ENCODE measurements around the gene DOCK1. TPM values are rescaled to one million over a fixed set of nuclear protein-coding genes. Genes with fewer than 3 reads are reported as not detected.

Gene DOCK1
- total RNA-seq, 1 donor from 2014 or later, result 52.7 TPM

DNA sequence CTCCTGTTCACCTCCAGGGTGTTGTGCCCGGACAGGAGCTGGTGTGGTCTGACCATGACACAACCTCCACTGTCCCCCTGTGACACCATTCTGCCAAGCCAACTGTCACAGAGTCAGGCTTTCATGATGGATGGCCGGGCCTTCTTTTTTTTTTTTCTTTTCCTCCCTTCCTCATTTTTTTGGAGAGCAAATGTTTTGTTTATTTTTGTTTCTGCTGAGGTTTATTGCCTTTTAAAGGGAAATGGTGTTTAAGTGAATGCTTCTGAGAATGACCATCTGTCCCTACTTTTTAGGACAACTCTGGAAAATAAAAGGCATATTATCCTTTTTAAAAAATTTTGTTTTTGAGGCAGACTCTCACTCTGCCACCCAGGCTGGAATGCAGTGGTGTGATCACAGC lies 528.8 kb downstream of the DOCK1 start:
- H3K27me3 ChIP-seq (ENCODE audit: control insufficient read depth in 3 of 3, insufficient read depth in 3 of 3, low read length in 3 of 3), result no peaks in the 10 kb centered on the region
- H3K4me1 ChIP-seq (ENCODE audit: control insufficient read depth in 3 of 3, insufficient read depth in 3 of 3, low read length in 3 of 3), result no peaks in the 10 kb centered on the region
- no peak overlapping the region for H3K27ac ChIP-seq (ENCODE audit: low read depth, low read length)
- H3K9ac ChIP-seq (ENCODE audit: low read depth in 1 of 3, low read length in 3 of 3), result no peak overlapping the region
- H3K36me3 ChIP-seq (ENCODE audit: control insufficient read depth in 3 of 3, insufficient read depth in 3 of 3, low read length in 3 of 3), result peaks cover 3 to 10% (median 4%) of the 10 kb centered on the region in 3 donors
- H3K4me3 ChIP-seq (ENCODE audit: low read length in 3 of 3), result no peak overlapping the region
- H3K9me3 ChIP-seq (ENCODE audit: control insufficient read depth in 3 of 3, low read length in 3 of 3), result no peaks in the 10 kb centered on the region

DNA sequence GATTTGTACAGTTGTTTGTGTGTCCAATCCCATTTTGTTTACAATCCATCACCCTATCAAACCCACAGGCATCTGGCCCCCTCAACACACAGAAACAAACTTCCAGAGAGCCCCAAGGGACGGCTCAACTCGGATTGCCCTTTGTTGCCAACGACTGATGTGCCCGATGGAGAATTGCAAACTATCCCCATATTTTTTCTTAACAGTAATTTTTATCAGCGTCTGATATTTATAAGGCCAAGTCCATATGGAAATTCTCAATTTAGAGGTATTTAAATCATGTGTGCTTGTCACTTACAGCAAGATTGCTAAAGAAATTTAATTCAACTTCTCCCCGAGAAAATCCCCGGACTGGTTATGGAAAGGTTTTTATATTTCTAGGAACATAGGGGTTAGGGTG lies 530.0 kb downstream of the DOCK1 start:
- H3K27me3 ChIP-seq (ENCODE audit: control insufficient read depth in 3 of 3, insufficient read depth in 3 of 3, low read length in 3 of 3), result no peaks in the 10 kb centered on the region
- H3K9me3 ChIP-seq (ENCODE audit: control insufficient read depth in 3 of 3, low read length in 3 of 3), result no peaks in the 10 kb centered on the region
- no peak overlapping the region for H3K9ac ChIP-seq (ENCODE audit: low read depth in 1 of 3, low read length in 3 of 3)
- H3K36me3 ChIP-seq (ENCODE audit: control insufficient read depth in 3 of 3, insufficient read depth in 3 of 3, low read length in 3 of 3), result peaks cover 7 to 15% (median 8%) of the 10 kb centered on the region in 3 donors
- H3K4me1 ChIP-seq (ENCODE audit: control insufficient read depth in 3 of 3, insufficient read depth in 3 of 3, low read length in 3 of 3), result no peaks in the 10 kb centered on the region
- no peak overlapping the region for H3K4me3 ChIP-seq (ENCODE audit: low read length in 3 of 3)
- no peak overlapping the region for H3K27ac ChIP-seq (ENCODE audit: low read depth, low read length)

DNA sequence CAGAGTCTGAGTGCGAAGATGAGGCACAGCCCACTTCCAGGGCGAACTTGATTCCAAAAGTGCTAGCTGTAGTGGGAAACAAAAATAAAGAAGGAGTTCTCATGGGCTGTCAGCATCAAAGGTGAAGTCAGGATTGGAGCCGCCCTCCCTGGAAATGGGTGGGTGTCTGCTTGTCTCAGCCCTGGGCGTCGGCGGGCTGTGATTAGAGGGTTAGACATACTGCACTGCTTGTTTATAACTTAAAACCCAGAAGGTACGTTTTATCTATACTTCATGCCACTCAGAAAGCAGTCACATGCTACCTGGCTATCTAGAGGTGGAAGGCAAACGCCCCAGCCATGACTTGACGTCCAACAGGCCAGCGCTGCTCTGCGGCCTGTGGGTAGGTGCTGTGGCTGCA lies 535.1 kb downstream of the DOCK1 start:
- H3K9ac ChIP-seq (ENCODE audit: low read depth in 1 of 3, low read length in 3 of 3), result no peak overlapping the region
- H3K4me3 ChIP-seq (ENCODE audit: low read length in 3 of 3), result no peak overlapping the region
- H3K36me3 ChIP-seq (ENCODE audit: control insufficient read depth in 3 of 3, insufficient read depth in 3 of 3, low read length in 3 of 3), result peaks cover 8 to 35% (median 10%) of the 10 kb centered on the region in 3 donors
- H3K4me1 ChIP-seq (ENCODE audit: control insufficient read depth in 3 of 3, insufficient read depth in 3 of 3, low read length in 3 of 3), result no peaks in the 10 kb centered on the region
- no peak overlapping the region for H3K27ac ChIP-seq (ENCODE audit: low read depth, low read length)
- H3K9me3 ChIP-seq (ENCODE audit: control insufficient read depth in 3 of 3, low read length in 3 of 3), result no peaks in the 10 kb centered on the region
- no peaks in the 10 kb centered on the region for H3K27me3 ChIP-seq (ENCODE audit: control insufficient read depth in 3 of 3, insufficient read depth in 3 of 3, low read length in 3 of 3)

DNA sequence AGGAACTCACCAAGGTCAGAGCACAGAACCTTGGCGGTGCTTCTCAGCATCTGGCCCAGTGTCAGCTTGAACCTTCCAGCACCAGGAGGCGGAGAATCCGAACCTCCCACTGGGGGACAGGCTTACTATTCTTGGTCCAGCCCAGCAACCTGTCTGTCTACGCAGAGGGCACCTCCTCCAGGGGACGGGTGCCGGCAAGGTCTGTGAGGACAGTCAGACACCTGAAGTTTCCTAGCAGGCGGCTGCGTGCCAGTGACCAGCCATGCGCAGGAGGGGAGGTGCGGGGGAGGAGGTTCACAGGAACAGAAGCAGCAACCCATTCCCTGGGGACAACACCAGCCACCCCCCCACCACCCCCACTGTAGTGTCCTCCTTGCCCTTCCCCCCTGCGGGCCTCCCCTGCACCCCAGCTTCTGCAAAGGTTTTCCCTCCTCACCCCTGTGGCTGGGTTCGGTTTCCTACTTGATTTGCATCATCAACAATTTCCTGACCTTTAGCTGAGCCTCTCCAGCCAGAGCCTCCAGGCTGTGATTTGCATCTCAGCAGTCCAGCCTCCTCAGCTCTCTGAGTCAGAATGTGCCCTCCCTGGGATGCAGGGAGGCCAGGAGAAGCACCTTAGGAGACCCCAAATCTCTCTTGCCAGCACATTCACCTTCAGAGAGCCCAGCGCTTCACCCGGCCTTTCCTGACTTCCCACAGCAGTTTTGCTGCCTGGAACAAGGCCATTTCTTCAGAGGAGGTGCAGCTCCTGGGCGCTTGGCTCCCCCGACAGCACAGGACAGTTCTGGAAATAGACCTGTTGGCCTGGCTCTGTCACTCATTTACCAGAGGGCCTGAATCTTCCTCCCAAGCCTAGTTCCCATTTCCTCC lies 536.4 kb downstream of the DOCK1 start:
- H3K27me3 ChIP-seq (ENCODE audit: control insufficient read depth in 3 of 3, insufficient read depth in 3 of 3, low read length in 3 of 3), result no peaks in the 10 kb centered on the region
- H3K36me3 ChIP-seq (ENCODE audit: control insufficient read depth in 3 of 3, insufficient read depth in 3 of 3, low read length in 3 of 3), result peaks cover 8 to 36% (median 10%) of the 10 kb centered on the region in 3 donors
- H3K27ac ChIP-seq (ENCODE audit: low read depth, low read length), result no peak overlapping the region
- no peak overlapping the region for H3K9ac ChIP-seq (ENCODE audit: low read depth in 1 of 3, low read length in 3 of 3)
- no peaks in the 10 kb centered on the region for H3K4me1 ChIP-seq (ENCODE audit: control insufficient read depth in 3 of 3, insufficient read depth in 3 of 3, low read length in 3 of 3)
- H3K9me3 ChIP-seq (ENCODE audit: control insufficient read depth in 3 of 3, low read length in 3 of 3), result no peaks in the 10 kb centered on the region
- no peak overlapping the region for H3K4me3 ChIP-seq (ENCODE audit: low read length in 3 of 3)

DNA sequence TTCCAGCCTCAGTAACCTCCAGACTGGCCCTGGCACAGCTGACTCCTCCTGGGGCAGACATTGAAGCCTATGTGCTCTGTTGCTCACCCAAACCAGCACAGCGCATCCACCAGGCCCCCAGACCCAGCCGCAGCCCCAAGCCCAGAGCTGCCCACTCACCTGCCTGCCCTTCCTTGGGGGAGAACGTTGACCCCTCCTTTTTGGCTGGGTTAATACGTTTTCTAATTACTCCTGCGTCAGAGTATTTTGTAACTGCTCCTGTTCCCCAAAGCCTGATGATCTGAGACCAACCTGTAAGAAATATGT lies 536.9 kb downstream of the DOCK1 start:
- Histone ChIP-seq H3K9ac (ENCODE audit: low read depth in 1 of 3, low read length in 3 of 3) (no peak overlapping the region), H3K4me3 (ENCODE audit: low read length in 3 of 3) (no peak overlapping the region), H3K27ac (ENCODE audit: low read depth, low read length) (no peak overlapping the region), H3K27me3 (ENCODE audit: control insufficient read depth in 3 of 3, insufficient read depth in 3 of 3, low read length in 3 of 3) (no peaks in the 10 kb centered on the region), H3K9me3 (ENCODE audit: control insufficient read depth in 3 of 3, low read length in 3 of 3) (no peaks in the 10 kb centered on the region), H3K36me3 (ENCODE audit: control insufficient read depth in 3 of 3, insufficient read depth in 3 of 3, low read length in 3 of 3) (peaks cover 8 to 36% (median 10%) of the 10 kb centered on the region in 3 donors), H3K4me1 (ENCODE audit: control insufficient read depth in 3 of 3, insufficient read depth in 3 of 3, low read length in 3 of 3) (no peaks in the 10 kb centered on the region)

DNA sequence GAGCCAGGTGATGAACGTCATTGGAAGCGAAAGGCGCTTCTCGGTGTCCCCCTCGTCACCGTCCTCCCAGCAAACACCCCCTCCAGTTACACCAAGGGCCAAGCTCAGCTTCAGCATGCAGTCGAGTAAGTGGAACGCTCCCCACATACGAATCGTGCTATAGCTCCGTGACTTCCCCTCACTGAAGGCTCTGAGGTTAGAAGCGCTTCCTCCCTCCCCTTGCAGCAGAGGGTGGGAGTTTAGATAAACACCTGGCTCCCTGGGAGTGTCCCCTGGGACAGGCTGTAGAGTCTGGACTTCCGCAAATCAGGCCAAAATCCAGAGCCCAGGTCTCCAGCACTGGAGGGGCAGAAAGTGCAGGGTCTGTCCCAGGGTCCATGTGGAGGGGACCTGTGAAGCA lies 538.9 kb downstream of the DOCK1 start:
- Histone ChIP-seq H3K9me3 (ENCODE audit: control insufficient read depth in 3 of 3, low read length in 3 of 3) (no peaks in the 10 kb centered on the region), H3K4me3 (ENCODE audit: low read length in 3 of 3) (no peak overlapping the region), H3K27me3 (ENCODE audit: control insufficient read depth in 3 of 3, insufficient read depth in 3 of 3, low read length in 3 of 3) (no peaks in the 10 kb centered on the region), H3K4me1 (ENCODE audit: control insufficient read depth in 3 of 3, insufficient read depth in 3 of 3, low read length in 3 of 3) (no peaks in the 10 kb centered on the region), H3K9ac (ENCODE audit: low read depth in 1 of 3, low read length in 3 of 3) (no peak overlapping the region), H3K27ac (ENCODE audit: low read depth, low read length) (no peak overlapping the region), H3K36me3 (ENCODE audit: control insufficient read depth in 3 of 3, insufficient read depth in 3 of 3, low read length in 3 of 3) (peaks cover 3 to 36% (median 10%) of the 10 kb centered on the region in 3 donors)

DNA sequence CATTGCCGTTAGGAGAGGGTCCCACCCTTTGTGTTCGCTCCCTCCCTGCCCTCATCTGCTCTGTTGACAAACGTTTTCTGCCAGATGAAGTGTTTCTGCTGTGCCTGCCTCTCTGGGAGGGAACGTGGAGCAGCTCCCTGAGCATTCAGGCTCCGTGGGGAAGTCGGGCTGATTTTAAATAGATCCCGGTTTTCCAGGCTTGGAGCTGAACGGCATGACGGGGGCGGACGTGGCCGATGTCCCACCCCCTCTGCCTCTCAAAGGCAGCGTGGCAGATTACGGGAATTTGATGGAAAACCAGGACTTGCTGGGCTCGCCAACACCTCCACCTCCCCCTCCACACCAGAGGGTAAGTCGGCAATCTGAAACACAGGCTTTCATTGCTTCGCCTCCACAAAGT lies 542.0 kb downstream of the DOCK1 start:
- no peak overlapping the region for H3K4me3 ChIP-seq (ENCODE audit: low read length in 3 of 3)
- H3K9me3 ChIP-seq (ENCODE audit: control insufficient read depth in 3 of 3, low read length in 3 of 3), result no peaks in the 10 kb centered on the region
- H3K4me1 ChIP-seq (ENCODE audit: control insufficient read depth in 3 of 3, insufficient read depth in 3 of 3, low read length in 3 of 3), result no peaks in the 10 kb centered on the region
- peaks cover 0 to 38% (median 10%) of the 10 kb centered on the region in 3 donors for H3K36me3 ChIP-seq (ENCODE audit: control insufficient read depth in 3 of 3, insufficient read depth in 3 of 3, low read length in 3 of 3)
- H3K9ac ChIP-seq (ENCODE audit: low read depth in 1 of 3, low read length in 3 of 3), result no peak overlapping the region
- no peak overlapping the region for H3K27ac ChIP-seq (ENCODE audit: low read depth, low read length)
- no peaks in the 10 kb centered on the region for H3K27me3 ChIP-seq (ENCODE audit: control insufficient read depth in 3 of 3, insufficient read depth in 3 of 3, low read length in 3 of 3)

DNA sequence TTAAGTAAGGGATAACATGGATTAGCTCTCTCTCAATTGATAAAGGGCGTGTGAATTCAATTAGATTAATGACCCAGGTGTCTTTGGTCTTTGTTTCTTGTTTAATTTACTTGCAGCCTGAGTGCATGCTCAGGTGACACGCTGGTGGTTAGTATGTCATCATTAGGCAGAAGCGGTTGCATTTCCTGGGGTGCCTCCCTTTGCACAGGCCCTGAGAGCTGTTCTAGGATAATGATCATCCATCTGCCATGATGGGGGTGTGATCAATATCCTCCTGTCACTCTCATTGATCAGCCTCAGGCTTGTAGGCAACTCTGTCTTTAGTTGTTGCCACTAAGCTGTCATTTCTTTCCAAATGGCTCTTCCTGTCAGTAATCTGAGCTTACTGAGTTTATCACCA lies 544.3 kb downstream of the DOCK1 start:
- Histone ChIP-seq H3K9ac (ENCODE audit: low read depth in 1 of 3, low read length in 3 of 3) (no peak overlapping the region), H3K9me3 (ENCODE audit: control insufficient read depth in 3 of 3, low read length in 3 of 3) (no peaks in the 10 kb centered on the region)

DNA sequence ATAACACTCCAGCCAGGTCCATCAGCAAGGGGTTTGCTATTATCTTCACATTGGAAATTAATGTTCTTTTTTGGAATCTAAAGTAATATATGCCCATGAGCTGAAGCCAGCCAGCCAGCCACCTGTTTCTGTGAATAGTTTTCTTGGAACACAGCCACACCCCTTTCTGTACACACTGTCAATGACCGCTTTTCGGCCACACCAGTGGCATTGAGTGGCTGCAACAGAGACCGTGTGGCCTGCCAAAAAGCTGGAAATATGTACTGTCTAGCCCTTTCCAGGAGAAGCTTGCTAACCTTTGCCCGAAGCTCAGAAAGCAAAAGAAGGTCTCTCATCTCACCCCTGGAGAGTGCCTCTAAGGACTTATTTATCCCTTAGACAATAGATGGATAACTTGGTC lies 545.4 kb downstream of the DOCK1 start:
- H3K27ac ChIP-seq (ENCODE audit: low read depth, low read length), result no peak overlapping the region
- no peaks in the 10 kb centered on the region for H3K27me3 ChIP-seq (ENCODE audit: control insufficient read depth in 3 of 3, insufficient read depth in 3 of 3, low read length in 3 of 3)
- no peaks in the 10 kb centered on the region for H3K4me1 ChIP-seq (ENCODE audit: control insufficient read depth in 3 of 3, insufficient read depth in 3 of 3, low read length in 3 of 3)
- no peaks in the 10 kb centered on the region for H3K9me3 ChIP-seq (ENCODE audit: control insufficient read depth in 3 of 3, low read length in 3 of 3)
- H3K9ac ChIP-seq (ENCODE audit: low read depth in 1 of 3, low read length in 3 of 3), result no peak overlapping the region
- H3K36me3 ChIP-seq (ENCODE audit: control insufficient read depth in 3 of 3, insufficient read depth in 3 of 3, low read length in 3 of 3), result peaks cover 0 to 22% (median 4%) of the 10 kb centered on the region in 3 donors
- H3K4me3 ChIP-seq (ENCODE audit: low read length in 3 of 3), result no peak overlapping the region

More for the DNA sequence above, 544.3 kb downstream of the DOCK1 start:
- Histone ChIP-seq H3K36me3 (ENCODE audit: control insufficient read depth in 3 of 3, insufficient read depth in 3 of 3, low read length in 3 of 3) (peaks cover 0 to 32% (median 7%) of the 10 kb centered on the region in 3 donors), H3K4me1 (ENCODE audit: control insufficient read depth in 3 of 3, insufficient read depth in 3 of 3, low read length in 3 of 3) (no peaks in the 10 kb centered on the region), H3K27me3 (ENCODE audit: control insufficient read depth in 3 of 3, insufficient read depth in 3 of 3, low read length in 3 of 3) (no peaks in the 10 kb centered on the region), H3K27ac (ENCODE audit: low read depth, low read length) (no peak overlapping the region), H3K4me3 (ENCODE audit: low read length in 3 of 3) (no peak overlapping the region)

DNA sequence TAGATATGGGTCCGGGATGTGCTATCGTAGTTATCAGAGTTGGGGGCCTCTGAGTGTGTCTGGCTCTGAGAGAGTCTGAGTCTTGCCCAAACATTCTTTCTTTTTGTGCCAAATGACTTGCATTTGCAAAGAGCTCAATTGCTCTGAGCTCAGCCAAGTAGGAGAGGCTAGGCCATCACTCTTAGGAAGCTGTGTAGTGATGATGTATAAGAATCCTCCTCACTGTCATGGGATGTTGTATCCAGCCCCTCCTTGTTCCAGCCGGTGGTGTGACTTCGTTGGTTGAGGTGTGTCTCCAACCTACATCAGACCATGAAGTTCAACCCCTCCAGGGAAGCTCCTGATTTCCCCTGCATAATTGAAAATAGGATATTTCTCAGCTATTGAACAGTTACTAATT lies 546.4 kb downstream of the DOCK1 start:
- H3K27me3 ChIP-seq (ENCODE audit: control insufficient read depth in 3 of 3, insufficient read depth in 3 of 3, low read length in 3 of 3), result no peaks in the 10 kb centered on the region
- no peaks in the 10 kb centered on the region for H3K4me1 ChIP-seq (ENCODE audit: control insufficient read depth in 3 of 3, insufficient read depth in 3 of 3, low read length in 3 of 3)
- no peak overlapping the region for H3K9ac ChIP-seq (ENCODE audit: low read depth in 1 of 3, low read length in 3 of 3)
- H3K9me3 ChIP-seq (ENCODE audit: control insufficient read depth in 3 of 3, low read length in 3 of 3), result no peaks in the 10 kb centered on the region
- H3K36me3 ChIP-seq (ENCODE audit: control insufficient read depth in 3 of 3, insufficient read depth in 3 of 3, low read length in 3 of 3), result peaks cover 0 to 21% (median 4%) of the 10 kb centered on the region in 3 donors
- H3K27ac ChIP-seq (ENCODE audit: low read depth, low read length), result no peak overlapping the region
- H3K4me3 ChIP-seq (ENCODE audit: low read length in 3 of 3), result no peak overlapping the region
